Measurements from ENCODE around the gene CLSTN3.
"Not testable (repeated sequence)": the region's sequence is repeated elsewhere in the genome, so short reads cannot be mapped to it uniquely, and the experiment has no call there.

CLSTN3 gene

GRCh38 chr12:7106082-7106481, 24.1 kb upstream of the CLSTN3 start:
- no peak for DNase-seq

- not testable (repeated sequence) for DNase-seq
Measured at GRCh38 chr12:7107181-7107580, 23.0 kb upstream of the CLSTN3 start.

- peak in 1 of 5 donors; percentile 14 for DNase-seq
Measured at GRCh38 chr12:7107636-7108002, 22.6 kb upstream of the CLSTN3 start.

- DNase-seq: peak; percentile 50 to 88 (median 61)
Measured at GRCh38 chr12:7108003-7108795, 22.0 kb upstream of the CLSTN3 start.

- DNase-seq: peak; percentile 54 to 75 (median 67)
Measured at GRCh38 chr12:7108796-7109571, 21.2 kb upstream of the CLSTN3 start, which contains the start of gene C1RL. Gene C1RL (minus strand): TSS chr12:7109214. CDS start chr12:7109180, 34 bp downstream.

- DNase-seq: no peak
Measured at GRCh38 chr12:7109572-7109920, 20.6 kb upstream of the CLSTN3 start.

GRCh38 chr12:7110661-7111060, 19.5 kb upstream of the CLSTN3 start:
- DNase-seq: no peak

- no peak for DNase-seq
Measured at GRCh38 chr12:7112041-7112440, 18.1 kb upstream of the CLSTN3 start.

- DNase-seq: peak in 3 of 5 donors; percentile 10 to 55 (median 31)
Measured at GRCh38 chr12:7113389-7113871, 16.7 kb upstream of the CLSTN3 start.

GRCh38 chr12:7114008-7114407, 16.2 kb upstream of the CLSTN3 start:
- DNase-seq: no peak

- DNase-seq: no peak
Measured at GRCh38 chr12:7114851-7115250, 15.3 kb upstream of the CLSTN3 start.

GRCh38 chr12:7116196-7116595, 14.0 kb upstream of the CLSTN3 start:
- no peak for DNase-seq

- DNase-seq: no peak
Measured at GRCh38 chr12:7116916-7117315, 13.3 kb upstream of the CLSTN3 start.

GRCh38 chr12:7117670-7118069, 12.5 kb upstream of the CLSTN3 start:
- DNase-seq: no peak

- DNase-seq: no peak
Measured at GRCh38 chr12:7118881-7119280, 11.3 kb upstream of the CLSTN3 start.

GRCh38 chr12:7120166-7120565, 10.0 kb upstream of the CLSTN3 start:
- no peak for DNase-seq

- no peak for DNase-seq
Measured at GRCh38 chr12:7121324-7121723, 8.8 kb upstream of the CLSTN3 start.

- DNase-seq: no peak
Measured at GRCh38 chr12:7122811-7123769, 7.1 kb upstream of the CLSTN3 start.

- no peak for DNase-seq
Measured at GRCh38 chr12:7123806-7124522, 6.2 kb upstream of the CLSTN3 start.

GRCh38 chr12:7125632-7126227, 4.4 kb upstream of the CLSTN3 start:
- DNase-seq: no peak

GRCh38 chr12:7127916-7128626, 2.1 kb upstream of the CLSTN3 start:
- DNase-seq: no peak
